MG63 (cell line): ENCODE measurements around the gene GMEB2. TPM values are rescaled to one million over a fixed set of nuclear protein-coding genes. Genes with fewer than 3 reads are reported as not detected.
"Not testable (repeated sequence)": the region's sequence is repeated elsewhere in the genome, so short reads cannot be mapped to it uniquely, and the experiment has no call there.

ENCODE experiments used
- DNase-seq: peaks from one replicate; pipeline ENCODE4 v3.0.0-alpha.2; 2020
- H3K27me3 ChIP-seq: fragments of 250-450 bp; sonication (Bioruptor Pico); 2 replicates; pipeline ENCODE4 v1.5.1; 2020; ENCODE audit warnings: mild to moderate bottlenecking, moderate library complexity
- H3K36me3 ChIP-seq: fragments of 250-450 bp; sonication (Bioruptor Pico); 2 replicates; pipeline ENCODE4 v1.5.1; 2020; ENCODE audit warnings: mild to moderate bottlenecking, moderate library complexity
- H3K4me3 ChIP-seq: fragments of 250-450 bp; sonication (Bioruptor Pico); 2 replicates; pipeline ENCODE4 v1.5.1; 2020; ENCODE audit warnings: mild to moderate bottlenecking, moderate library complexity
- H3K9me3 ChIP-seq: fragments of 250-450 bp; sonication (Bioruptor Pico); 2 replicates; pipeline ENCODE4 v1.5.1; 2020; ENCODE audit warnings: mild to moderate bottlenecking, moderate library complexity
- total RNA-seq: library from RNA; depleted of rRNA; stranded (reverse); fragments of >200 nt; shearing (Covaris generic); gene quantifications from 2 replicates; pipeline ENCODE4 v1.2.3, GENCODE V29; 2014; ENCODE audit warnings: low replicate concordance

GMEB2 gene
- total RNA-seq, 1 experiment from 2014 or later = 33.2 TPM

GRCh38 chr20:63627751-63628245 is 897 bp upstream of the GMEB2 start:
- peaks cover 16% of the 10 kb centered on the region for H3K36me3 ChIP-seq
- peak overlapping the region; percentile 99 for H3K4me3 ChIP-seq
- no peaks in the 10 kb centered on the region for H3K9me3 ChIP-seq
- no peak for DNase-seq
- H3K27me3 ChIP-seq = no peaks in the 10 kb centered on the region

GRCh38 chr20:63627129-63627750 is 339 bp upstream of the GMEB2 start:
- Histone ChIP-seq H3K9me3 (no peaks in the 10 kb centered on the region), H3K27me3 (no peaks in the 10 kb centered on the region), H3K36me3 (peaks cover 17% of the 10 kb centered on the region), H3K4me3 (peak overlapping the region; percentile 99)
- DNase-seq = peak; percentile 91

GRCh38 chr20:63625771-63626423 is 1.0 kb downstream of the GMEB2 start:
- H3K9me3 ChIP-seq = no peaks in the 10 kb centered on the region
- DNase-seq = peak; percentile 41
- peaks cover 17% of the 10 kb centered on the region for H3K36me3 ChIP-seq
- no peaks in the 10 kb centered on the region for H3K27me3 ChIP-seq
- peak overlapping the region; percentile 70 for H3K4me3 ChIP-seq

GRCh38 chr20:63624486-63624885 is 2.4 kb downstream of the GMEB2 start:
- H3K9me3 ChIP-seq = no peaks in the 10 kb centered on the region
- DNase-seq = no peak
- no peak overlapping the region for H3K4me3 ChIP-seq
- no peaks in the 10 kb centered on the region for H3K27me3 ChIP-seq
- peaks cover 23% of the 10 kb centered on the region for H3K36me3 ChIP-seq

- no peak for DNase-seq
These were observed 4.2 kb downstream of the GMEB2 start for GRCh38 chr20:63622732-63623131.

GRCh38 chr20:63622096-63622495 is 4.8 kb downstream of the GMEB2 start:
- no peaks in the 10 kb centered on the region for H3K9me3 ChIP-seq
- no peak overlapping the region for H3K4me3 ChIP-seq
- H3K27me3 ChIP-seq = no peaks in the 10 kb centered on the region
- DNase-seq = no peak
- peaks cover 39% of the 10 kb centered on the region for H3K36me3 ChIP-seq

More at GRCh38 chr20:63622732-63623131, 4.2 kb downstream of the GMEB2 start:
- peaks cover 37% of the 10 kb centered on the region for H3K36me3 ChIP-seq
- no peaks in the 10 kb centered on the region for H3K27me3 ChIP-seq
- H3K9me3 ChIP-seq = no peaks in the 10 kb centered on the region
- H3K4me3 ChIP-seq = no peak overlapping the region

GRCh38 chr20:63620991-63621390 is 5.9 kb downstream of the GMEB2 start:
- Histone ChIP-seq H3K36me3 (peaks cover 49% of the 10 kb centered on the region), H3K4me3 (no peak overlapping the region)

GRCh38 chr20:63619505-63619904 is 7.4 kb downstream of the GMEB2 start:
- Histone ChIP-seq H3K27me3 (no peaks in the 10 kb centered on the region), H3K36me3 (peaks cover 63% of the 10 kb centered on the region), H3K4me3 (no peak overlapping the region), H3K9me3 (no peaks in the 10 kb centered on the region)
- no peak for DNase-seq

More at GRCh38 chr20:63620991-63621390, 5.9 kb downstream of the GMEB2 start:
- no peaks in the 10 kb centered on the region for H3K9me3 ChIP-seq
- H3K27me3 ChIP-seq = no peaks in the 10 kb centered on the region
- DNase-seq = no peak

- H3K4me3 ChIP-seq = no peak overlapping the region
- H3K36me3 ChIP-seq = peaks cover 62% of the 10 kb centered on the region
- no peak for DNase-seq
- no peaks in the 10 kb centered on the region for H3K9me3 ChIP-seq
- H3K27me3 ChIP-seq = no peaks in the 10 kb centered on the region
These were observed 7.8 kb downstream of the GMEB2 start for GRCh38 chr20:63619086-63619485.

GRCh38 chr20:63618291-63618980 is 8.5 kb downstream of the GMEB2 start:
- Histone ChIP-seq H3K9me3 (no peaks in the 10 kb centered on the region), H3K36me3 (peaks cover 68% of the 10 kb centered on the region), H3K27me3 (no peaks in the 10 kb centered on the region), H3K4me3 (no peak overlapping the region)
- no peak for DNase-seq

- Histone ChIP-seq H3K9me3 (no peaks in the 10 kb centered on the region), H3K36me3 (peaks cover 69% of the 10 kb centered on the region), H3K4me3 (no peak overlapping the region), H3K27me3 (no peaks in the 10 kb centered on the region)
- no peak for DNase-seq
These were observed 9.0 kb downstream of the GMEB2 start for GRCh38 chr20:63617876-63618265.

GRCh38 chr20:63617092-63617875 is 9.6 kb downstream of the GMEB2 start:
- Histone ChIP-seq H3K36me3 (peaks cover 72% of the 10 kb centered on the region), H3K27me3 (no peaks in the 10 kb centered on the region), H3K9me3 (no peaks in the 10 kb centered on the region), H3K4me3 (no peak overlapping the region)
- DNase-seq = no peak

- H3K4me3 ChIP-seq, H3K9me3 ChIP-seq, DNase-seq, H3K27me3 ChIP-seq: not testable (repeated sequence)
- peaks cover 67% of the 10 kb centered on the region for H3K36me3 ChIP-seq
These were observed 12.9 kb downstream of the GMEB2 start for GRCh38 chr20:63613863-63614594.

GRCh38 chr20:63612276-63612931 is 14.5 kb downstream of the GMEB2 start:
- H3K9me3 ChIP-seq = no peaks in the 10 kb centered on the region
- no peak for DNase-seq

GRCh38 chr20:63611646-63612045 is 15.3 kb downstream of the GMEB2 start:
- no peak for DNase-seq
- H3K27me3 ChIP-seq = no peaks in the 10 kb centered on the region
- H3K4me3 ChIP-seq = no peak overlapping the region
- H3K36me3 ChIP-seq = peaks cover 49% of the 10 kb centered on the region
- no peaks in the 10 kb centered on the region for H3K9me3 ChIP-seq

More at GRCh38 chr20:63612276-63612931, 14.5 kb downstream of the GMEB2 start:
- Histone ChIP-seq H3K27me3 (no peaks in the 10 kb centered on the region), H3K4me3 (no peak overlapping the region), H3K36me3 (peaks cover 54% of the 10 kb centered on the region)
